ENCODE data around the gene TLK2. TPM values are rescaled to one million over a fixed set of nuclear protein-coding genes. Genes with fewer than 3 reads are reported as not detected.
"Not testable (repeated sequence)": the region's sequence is repeated elsewhere in the genome, so short reads cannot be mapped to it uniquely, and the experiment has no call there.

The TLK2 gene
- 10 to 100 TPM; 34.9 to 40.3 TPM for total RNA-seq

DNA sequence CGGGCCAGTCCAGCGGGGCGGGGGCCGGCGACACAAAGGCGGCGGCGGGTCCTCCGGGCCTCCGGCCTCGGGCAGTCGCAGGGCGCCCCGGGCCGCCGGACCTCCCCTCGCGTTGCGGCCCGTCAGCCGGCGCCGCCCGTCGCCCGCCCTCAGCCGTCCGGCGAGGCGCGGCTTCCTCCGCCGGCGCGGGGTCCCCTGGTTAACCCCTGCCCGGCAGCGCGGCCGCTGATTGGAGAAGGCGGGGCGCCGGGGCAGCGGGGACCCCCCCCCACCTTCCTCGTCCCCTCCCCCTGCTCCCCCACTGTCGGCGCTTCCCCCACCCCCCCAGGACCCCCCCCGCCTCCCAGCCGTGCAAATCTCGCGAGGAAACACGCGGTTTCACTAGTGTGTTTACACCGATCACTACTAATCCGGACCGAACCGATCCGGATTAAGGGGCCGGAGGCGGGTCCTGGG, at the start of gene TLK2:
Gene TLK2 (plus strand): TSS at position 402 of the 456 bp plus-strand sequence. CDS start 2,301 bp downstream, outside the sequence.
- CTCF ChIA-PET: no interaction called here
- POLR2A ChIA-PET: no interaction called here

GRCh38 chr17:62435251-62435650, 43.4 kb upstream of the TLK2 start:
- POLR2A ChIA-PET, CTCF ChIA-PET: not testable (repeated sequence)

DNA sequence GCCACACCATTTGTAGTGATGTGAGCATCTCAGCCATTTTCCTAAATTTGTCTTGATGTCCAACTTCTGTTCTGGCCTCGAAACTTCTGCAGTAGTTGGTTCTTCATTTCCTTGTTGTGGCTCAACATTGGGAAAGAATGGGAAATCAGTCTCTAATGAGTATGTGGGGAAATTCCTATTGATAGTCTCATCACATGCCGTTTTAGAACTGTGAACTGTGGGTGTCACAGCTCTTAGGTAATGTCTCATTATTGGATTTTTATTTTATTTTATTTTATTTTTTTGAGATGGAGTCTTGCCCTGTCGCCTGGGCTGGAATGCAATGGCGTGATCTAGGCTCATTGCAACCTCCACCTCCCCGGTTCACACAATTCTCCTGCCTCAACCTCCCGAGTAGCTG, 37.4 kb upstream of the TLK2 start:
- POLR2A ChIA-PET, CTCF ChIA-PET: not testable (repeated sequence)

DNA sequence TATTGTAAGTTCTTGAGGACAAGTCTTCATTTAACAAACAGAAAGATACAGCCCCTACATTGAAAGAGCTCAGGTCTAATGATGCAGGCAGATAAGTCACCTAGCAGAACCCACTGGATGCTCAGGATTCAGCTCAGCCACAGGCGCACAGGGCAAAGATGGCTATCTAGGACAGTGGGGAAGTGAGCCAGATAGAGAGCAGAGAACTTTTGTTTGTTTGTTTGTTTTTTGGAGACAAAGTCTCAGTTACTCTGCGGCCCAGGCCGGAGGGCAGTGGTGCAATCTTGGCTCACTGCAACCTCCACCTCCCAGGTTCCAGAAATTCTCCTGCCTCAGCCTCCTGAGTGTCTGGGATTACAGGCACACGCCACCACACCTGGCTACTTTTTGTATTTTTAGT, 34.6 kb upstream of the TLK2 start:
- CTCF ChIA-PET: no interaction called here
- POLR2A ChIA-PET: no interaction called here

- CTCF ChIA-PET: not testable (repeated sequence)
- POLR2A ChIA-PET: interaction anchor here (0.7 kb wide), 1 partner anchor 157 kb away, joined by 4 read pairs; no protein-coding TSS in a partner anchor
Measured at GRCh38 chr17:62445791-62446190, 32.8 kb upstream of the TLK2 start.

DNA sequence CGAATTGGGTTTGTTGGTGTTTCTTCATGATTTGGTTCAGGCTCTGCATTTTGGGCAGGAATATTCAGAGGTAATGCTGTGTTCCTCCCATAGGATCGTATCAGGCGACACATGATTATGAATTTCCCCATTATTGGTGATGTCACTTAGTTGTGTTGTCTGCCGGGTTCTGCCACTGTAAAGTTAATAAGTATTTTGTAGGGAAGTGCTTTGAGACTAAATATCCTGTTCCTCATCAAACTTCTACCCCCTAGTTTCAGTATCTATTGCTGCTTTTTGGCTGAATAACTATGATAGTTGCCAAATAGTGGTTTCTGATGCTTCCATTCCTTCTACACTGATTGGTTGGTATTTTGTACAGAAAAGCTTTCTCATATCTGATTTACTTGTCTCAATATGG, 26.4 kb upstream of the TLK2 start:
- CTCF ChIA-PET, POLR2A ChIA-PET: not testable (repeated sequence)

DNA sequence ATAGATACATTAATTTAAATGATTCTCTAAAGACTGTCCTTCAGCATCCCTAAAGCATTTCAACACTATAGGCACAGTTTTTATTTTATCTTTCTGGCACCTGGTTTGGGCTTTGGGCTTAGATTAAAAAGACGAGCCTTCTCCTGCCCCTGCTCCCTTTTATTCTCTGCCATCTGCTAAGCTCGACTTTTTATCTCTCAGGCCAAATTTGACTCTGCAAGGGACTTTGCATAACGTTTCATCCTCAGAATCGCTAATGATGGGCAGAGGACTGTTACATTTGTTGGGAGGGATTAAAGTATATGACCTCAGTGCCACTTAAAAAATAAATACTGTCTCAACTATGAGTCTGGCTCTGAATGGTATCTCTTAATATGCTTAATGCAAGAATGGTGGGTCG, 25.6 kb upstream of the TLK2 start:
- CTCF ChIA-PET: interaction anchor here (0.6 kb wide), 1 partner anchor 331 kb away, joined by 3 read pairs; no protein-coding TSS in a partner anchor
- POLR2A ChIA-PET: not testable (repeated sequence)

DNA sequence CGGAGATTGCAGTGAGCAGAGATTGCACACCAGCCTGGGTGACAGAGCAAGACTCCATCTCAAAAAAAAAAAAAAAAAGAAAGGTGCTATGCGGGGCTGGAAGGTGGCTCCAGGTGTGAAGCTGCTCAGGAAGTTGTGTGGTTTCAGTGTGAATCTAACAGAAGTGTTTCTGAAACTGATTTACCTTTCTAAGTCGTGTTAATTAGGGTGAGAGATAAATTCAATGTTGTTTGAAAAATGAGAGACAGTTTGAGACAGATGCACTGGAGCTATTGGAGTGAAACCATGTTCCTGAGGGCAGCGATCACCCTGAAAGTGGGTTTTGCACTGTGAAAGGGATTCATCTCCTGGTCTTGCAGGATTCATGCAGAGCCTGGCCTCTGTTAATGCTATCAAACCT, 25.0 kb upstream of the TLK2 start:
- POLR2A ChIA-PET: not testable (repeated sequence)
- CTCF ChIA-PET: interaction anchor here (0.6 kb wide), 1 partner anchor 331 kb away, joined by 3 read pairs; no protein-coding TSS in a partner anchor

GRCh38 chr17:62454111-62454510, 24.5 kb upstream of the TLK2 start:
- POLR2A ChIA-PET, CTCF ChIA-PET: not testable (repeated sequence)

DNA sequence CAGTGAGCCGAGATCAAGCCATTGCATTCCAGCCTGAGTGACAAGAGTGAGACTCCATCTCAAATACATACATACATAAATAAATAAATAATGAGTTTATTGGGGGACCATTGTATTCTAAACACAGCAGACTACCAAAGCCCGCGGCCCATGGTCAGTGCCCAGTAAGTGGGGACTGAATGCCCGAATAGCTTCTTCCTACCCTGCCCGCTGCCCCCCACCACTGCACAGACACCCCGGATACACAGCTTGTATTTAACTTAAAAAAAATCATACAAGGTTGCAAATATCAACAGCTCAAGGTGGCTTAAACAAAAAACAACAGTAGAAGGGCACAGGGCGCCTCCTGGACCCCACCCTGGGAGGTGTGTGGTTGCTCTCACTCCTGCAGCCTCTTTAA, 22.6 kb upstream of the TLK2 start:
- ChIA-PET POLR2A (no interaction called here), CTCF (interaction anchor here (0.6 kb wide), 1 partner anchor 109 kb away, joined by 3 read pairs; no protein-coding TSS in a partner anchor)

GRCh38 chr17:62458483-62458882, 20.1 kb upstream of the TLK2 start:
- POLR2A ChIA-PET, CTCF ChIA-PET: not testable (repeated sequence)

GRCh38 chr17:62464422-62464821, 14.2 kb upstream of the TLK2 start:
- CTCF ChIA-PET, POLR2A ChIA-PET: not testable (repeated sequence)

GRCh38 chr17:62465271-62465670, 13.4 kb upstream of the TLK2 start:
- CTCF ChIA-PET, POLR2A ChIA-PET: not testable (repeated sequence)

DNA sequence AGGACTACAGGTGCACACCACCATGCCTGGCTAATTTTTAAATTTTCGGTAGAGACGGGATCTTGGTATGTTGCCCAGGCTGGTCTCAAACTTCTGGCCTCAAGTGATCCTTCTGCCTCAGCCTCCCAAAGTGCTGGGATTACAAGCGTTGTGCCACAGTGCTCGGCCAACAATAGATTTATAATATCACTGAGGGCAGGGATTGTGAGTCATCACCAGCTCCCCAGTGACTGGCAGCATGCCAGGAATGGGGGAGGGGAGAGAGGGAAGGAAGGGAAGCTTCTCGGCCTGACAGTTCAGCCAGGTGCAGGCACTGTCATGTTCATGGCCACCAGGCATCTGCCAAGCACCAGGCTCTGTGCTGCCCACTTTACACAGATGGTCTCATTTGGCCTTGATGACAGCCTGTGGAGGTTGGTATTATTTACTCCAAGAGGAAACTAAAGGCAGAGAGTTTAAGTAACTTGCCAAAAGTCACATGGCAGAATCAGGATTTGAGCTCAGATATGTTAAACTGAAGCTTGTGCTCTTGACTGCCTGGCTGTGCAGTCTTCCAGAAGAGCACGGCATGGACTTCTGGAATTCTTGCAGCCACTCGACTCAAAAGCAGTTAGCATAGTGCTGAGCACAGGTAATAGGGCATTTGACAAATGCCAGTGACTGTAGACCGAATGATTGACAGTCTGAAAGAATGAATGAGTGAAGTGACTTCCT, 7.8 kb upstream of the TLK2 start:
- CTCF ChIA-PET: not testable (repeated sequence)
- POLR2A ChIA-PET: interaction anchor here (0.6 kb wide), 1 partner anchor 50 kb away, joined by 4 read pairs; no protein-coding TSS in a partner anchor

- CTCF ChIA-PET, POLR2A ChIA-PET: not testable (repeated sequence)
Measured at GRCh38 chr17:62471380-62471880, 7.2 kb upstream of the TLK2 start.

- POLR2A ChIA-PET: not testable (repeated sequence)
- CTCF ChIA-PET: interaction anchor here (0.5 kb wide), 1 partner anchor 1079 kb away, joined by 3 read pairs; no protein-coding TSS in a partner anchor
Measured at GRCh38 chr17:62473030-62473982, 5.3 kb upstream of the TLK2 start.

GRCh38 chr17:62477111-62477510, 1.5 kb upstream of the TLK2 start:
- CTCF ChIA-PET, POLR2A ChIA-PET: not testable (repeated sequence)

DNA sequence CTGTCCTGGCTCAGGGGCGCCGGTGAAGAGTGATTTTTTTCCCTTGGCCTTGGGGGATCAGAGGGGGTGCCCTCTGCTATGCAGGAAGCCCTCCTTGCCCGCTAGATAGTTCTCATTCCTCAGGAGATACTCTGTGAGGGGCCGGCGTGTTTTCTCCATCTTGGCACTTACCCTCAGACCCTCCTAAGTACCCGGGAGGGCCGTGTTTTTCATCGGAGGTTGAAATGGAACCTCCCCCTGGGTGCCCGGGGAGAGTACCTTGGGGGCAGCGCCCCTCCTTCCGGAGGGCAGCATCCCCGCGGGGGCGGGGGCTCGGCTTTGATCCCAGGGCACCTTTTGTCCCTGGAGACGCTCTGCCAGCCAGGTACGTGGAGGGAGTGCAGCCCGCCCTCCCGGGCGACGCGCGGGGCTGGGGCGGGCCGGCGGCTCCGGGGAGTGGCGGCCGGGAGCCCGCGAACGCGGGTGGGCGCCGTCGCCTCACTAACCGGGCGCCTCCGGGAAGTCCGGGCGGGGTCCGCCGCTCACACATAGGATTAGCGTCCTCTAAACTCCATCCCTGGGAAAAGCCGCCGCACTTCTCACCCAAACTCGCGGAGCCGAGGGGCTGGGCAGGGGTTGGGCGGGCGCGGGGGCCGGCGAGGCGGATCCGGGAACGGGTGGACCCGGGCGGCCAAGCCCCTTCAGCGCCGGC, 762 bp upstream of the TLK2 start:
- POLR2A ChIA-PET, CTCF ChIA-PET: not testable (repeated sequence)

- CTCF ChIA-PET: not testable (repeated sequence)
Measured at GRCh38 chr17:62478880-62479638, 434 bp downstream of the TLK2 start.

More at GRCh38 chr17:62478880-62479638, 434 bp downstream of the TLK2 start:
- POLR2A ChIA-PET: not testable (repeated sequence)

All from activated CD8-positive, alpha-beta memory T cell treated with anti-CD3 and anti-CD28 coated beads for 36 hours (primary cell).